ENCODE measurements around the gene CCDC194. TPM values are rescaled to one million over a fixed set of nuclear protein-coding genes. Genes with fewer than 3 reads are reported as not detected.

CCDC194 gene
- total RNA-seq, 1 experiment from 2014 or later = not detected

- DNase-seq (ENCODE audit: low read depth, low spot score) = no peak
- ChIA-PET RAD21 (ENCODE audit: low non-redundant PET in 1 of 2, low total read pairs in 2 of 2, uncharacterized antibody in 2 of 2, unreplicated experiment in 2 of 2) (no interaction called here), POLR2A (no interaction called here), CTCF (no interaction called here)
- Histone ChIP-seq H2AFZ (ENCODE audit: low read depth, low read length, poor library complexity, severe bottlenecking) (no peak overlapping the region), H3K27ac (ENCODE audit: low read depth, low read length) (peak overlapping the region; percentile 54; the same call in 1 of the 2 replicates), H3K27me3 (ENCODE audit: insufficient read depth, low read length) (no peaks in the 10 kb centered on the region), H3K4me3 (replicated peaks in 1 of 2; ENCODE audit: low read depth in 1 of 2, low read length in 2 of 2) (no peak overlapping the region), H3K9ac (ENCODE audit: low read length) (no peak overlapping the region), H4K20me1 (ENCODE audit: insufficient read depth) (no peaks in the 10 kb centered on the region), H3K9me2 (ENCODE audit: insufficient read depth) (no peaks in the 10 kb centered on the region), H3K79me2 (ENCODE audit: insufficient read depth, low read length) (peaks cover 16% of the 10 kb centered on the region), H3K4me2 (ENCODE audit: low read length) (no peak overlapping the region), H3K9me3 (ENCODE audit: control insufficient read depth in 1 of 2, insufficient read depth in 1 of 2, low read depth in 1 of 2, low read length in 2 of 2) (no peaks in the 10 kb centered on the region), H3K36me3 (ENCODE audit: control insufficient read depth in 1 of 2, insufficient read depth in 2 of 2, low read length in 2 of 2) (peaks cover 3 to 9% of the 10 kb centered on the region in 2 experiments; a peak in 1 of 4 replicates), H3K4me1 (ENCODE audit: control insufficient read depth in 1 of 2, insufficient read depth in 2 of 2, low read length in 2 of 2) (peaks cover 31 to 45% of the 10 kb centered on the region in 2 experiments)
- BruUV-seq (replicated peaks) = no TSS peak
- intact Hi-C loops (cut with micrococcal nuclease) = no loop called here
- TF ChIP-seq ZBTB33 (IDR thresholded peaks at IDR 0.05; ENCODE audit: extremely low read depth, insufficient replicate concordance, low read length) (no peak), ZNF274 (IDR thresholded peaks at IDR 0.05; ENCODE audit: low read depth, low read length) (no peak), TCF7L2 (IDR thresholded peaks at IDR 0.05; ENCODE audit: borderline replicate concordance, extremely low read depth, insufficient read depth, insufficient read length) (no peak), ELF1 (IDR thresholded peaks at IDR 0.05; ENCODE audit: borderline replicate concordance, low read depth) (no peak), SIN3A (IDR thresholded peaks at IDR 0.05; ENCODE audit: low read depth) (no peak), YY1 (IDR thresholded peaks at IDR 0.05; ENCODE audit: extremely low read depth, insufficient replicate concordance, low read depth, low read length) (no peak), EZH2phosphoT487 (IDR thresholded peaks at IDR 0.05; ENCODE audit: borderline replicate concordance) (no peak), EGR1 (IDR thresholded peaks at IDR 0.05; ENCODE audit: low read depth) (no peak), POLR2AphosphoS5 (IDR thresholded peaks at IDR 0.05; ENCODE audit: low read depth, low read length) (no peak), POLR2A (IDR thresholded peaks at IDR 0.05; ENCODE audit: borderline replicate concordance, extremely low read depth, insufficient read depth, insufficient read length) (no peak), SRF (IDR thresholded peaks at IDR 0.05; ENCODE audit: low read depth) (no peak), SP1 (IDR thresholded peaks at IDR 0.05; ENCODE audit: low read depth) (no peak), JUND (IDR thresholded peaks at IDR 0.05) (no peak), MAX (IDR thresholded peaks at IDR 0.05) (no peak), CEBPB (IDR thresholded peaks at IDR 0.05; ENCODE audit: low read depth) (no peak), FOSL1 (IDR thresholded peaks at IDR 0.05; ENCODE audit: low read depth) (no peak), RAD21 (IDR thresholded peaks at IDR 0.05; ENCODE audit: low read depth) (no peak)
- TF ChIP-seq, protein P1, sequence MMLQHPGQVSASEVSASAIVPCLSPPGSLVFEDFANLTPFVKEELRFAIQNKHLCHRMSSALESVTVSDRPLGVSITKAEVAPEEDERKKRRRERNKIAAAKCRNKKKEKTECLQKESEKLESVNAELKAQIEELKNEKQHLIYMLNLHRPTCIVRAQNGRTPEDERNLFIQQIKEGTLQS (IDR thresholded peaks at IDR 0.05) = no peak
- TF ChIP-seq, protein P2, sequence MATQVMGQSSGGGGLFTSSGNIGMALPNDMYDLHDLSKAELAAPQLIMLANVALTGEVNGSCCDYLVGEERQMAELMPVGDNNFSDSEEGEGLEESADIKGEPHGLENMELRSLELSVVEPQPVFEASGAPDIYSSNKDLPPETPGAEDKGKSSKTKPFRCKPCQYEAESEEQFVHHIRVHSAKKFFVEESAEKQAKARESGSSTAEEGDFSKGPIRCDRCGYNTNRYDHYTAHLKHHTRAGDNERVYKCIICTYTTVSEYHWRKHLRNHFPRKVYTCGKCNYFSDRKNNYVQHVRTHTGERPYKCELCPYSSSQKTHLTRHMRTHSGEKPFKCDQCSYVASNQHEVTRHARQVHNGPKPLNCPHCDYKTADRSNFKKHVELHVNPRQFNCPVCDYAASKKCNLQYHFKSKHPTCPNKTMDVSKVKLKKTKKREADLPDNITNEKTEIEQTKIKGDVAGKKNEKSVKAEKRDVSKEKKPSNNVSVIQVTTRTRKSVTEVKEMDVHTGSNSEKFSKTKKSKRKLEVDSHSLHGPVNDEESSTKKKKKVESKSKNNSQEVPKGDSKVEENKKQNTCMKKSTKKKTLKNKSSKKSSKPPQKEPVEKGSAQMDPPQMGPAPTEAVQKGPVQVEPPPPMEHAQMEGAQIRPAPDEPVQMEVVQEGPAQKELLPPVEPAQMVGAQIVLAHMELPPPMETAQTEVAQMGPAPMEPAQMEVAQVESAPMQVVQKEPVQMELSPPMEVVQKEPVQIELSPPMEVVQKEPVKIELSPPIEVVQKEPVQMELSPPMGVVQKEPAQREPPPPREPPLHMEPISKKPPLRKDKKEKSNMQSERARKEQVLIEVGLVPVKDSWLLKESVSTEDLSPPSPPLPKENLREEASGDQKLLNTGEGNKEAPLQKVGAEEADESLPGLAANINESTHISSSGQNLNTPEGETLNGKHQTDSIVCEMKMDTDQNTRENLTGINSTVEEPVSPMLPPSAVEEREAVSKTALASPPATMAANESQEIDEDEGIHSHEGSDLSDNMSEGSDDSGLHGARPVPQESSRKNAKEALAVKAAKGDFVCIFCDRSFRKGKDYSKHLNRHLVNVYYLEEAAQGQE (IDR thresholded peaks at IDR 0.05; ENCODE audit: low read depth) = no peak
- ATAC-seq = no peak
Observed at GRCh38 chr19:17341386-17341785, 52.6 kb downstream of the CCDC194 start.

Measured in HCT116 (cell line).